GM10266 (cell line): ENCODE data around the gene TMED10.
"Not testable (repeated sequence)": the region's sequence is repeated elsewhere in the genome, so short reads cannot be mapped to it uniquely, and the experiment has no call there.

Experiments
- DNase-seq: peaks from one replicate; pipeline ENCODE4 v3.0.0; 2012; ENCODE audit errors: extremely low spot score
- CTCF ChIP-seq: IDR thresholded peaks from 2 replicates; pipeline ENCODE4 v1.5.1; 2012; ENCODE audit warnings: mild to moderate bottlenecking, low read depth; ENCODE audit not compliant: control insufficient read depth, insufficient read depth; ENCODE audit errors: missing control alignments

Gene TMED10

GRCh38 chr14:75153295-75153694, 23.1 kb downstream of the TMED10 start:
- no peak for TF ChIP-seq CTCF
- no peak for DNase-seq

GRCh38 chr14:75151851-75152250, 24.6 kb downstream of the TMED10 start:
- no peak for TF ChIP-seq CTCF
- no peak for DNase-seq

- not testable (repeated sequence) for DNase-seq
Observed at GRCh38 chr14:75150637-75151036, 25.8 kb downstream of the TMED10 start.

- no peak for TF ChIP-seq CTCF
Observed at GRCh38 chr14:75150150-75150549, 26.3 kb downstream of the TMED10 start.

GRCh38 chr14:75147423-75148071, 28.9 kb downstream of the TMED10 start:
- DNase-seq, result no peak
- no peak for TF ChIP-seq CTCF

More at GRCh38 chr14:75150150-75150549, 26.3 kb downstream of the TMED10 start:
- no peak for DNase-seq

GRCh38 chr14:75144944-75145343, 31.5 kb downstream of the TMED10 start:
- DNase-seq, result no peak
- TF ChIP-seq CTCF, result no peak

GRCh38 chr14:75143761-75144527, 32.5 kb downstream of the TMED10 start:
- no peak for DNase-seq
- TF ChIP-seq CTCF, result no peak
